ENCODE measurements around the gene GABRD.
"Not testable (repeated sequence)": the region's sequence is repeated elsewhere in the genome, so short reads cannot be mapped to it uniquely, and the experiment has no call there.

The GABRD gene, protein sequence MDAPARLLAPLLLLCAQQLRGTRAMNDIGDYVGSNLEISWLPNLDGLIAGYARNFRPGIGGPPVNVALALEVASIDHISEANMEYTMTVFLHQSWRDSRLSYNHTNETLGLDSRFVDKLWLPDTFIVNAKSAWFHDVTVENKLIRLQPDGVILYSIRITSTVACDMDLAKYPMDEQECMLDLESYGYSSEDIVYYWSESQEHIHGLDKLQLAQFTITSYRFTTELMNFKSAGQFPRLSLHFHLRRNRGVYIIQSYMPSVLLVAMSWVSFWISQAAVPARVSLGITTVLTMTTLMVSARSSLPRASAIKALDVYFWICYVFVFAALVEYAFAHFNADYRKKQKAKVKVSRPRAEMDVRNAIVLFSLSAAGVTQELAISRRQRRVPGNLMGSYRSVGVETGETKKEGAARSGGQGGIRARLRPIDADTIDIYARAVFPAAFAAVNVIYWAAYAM

DNA sequence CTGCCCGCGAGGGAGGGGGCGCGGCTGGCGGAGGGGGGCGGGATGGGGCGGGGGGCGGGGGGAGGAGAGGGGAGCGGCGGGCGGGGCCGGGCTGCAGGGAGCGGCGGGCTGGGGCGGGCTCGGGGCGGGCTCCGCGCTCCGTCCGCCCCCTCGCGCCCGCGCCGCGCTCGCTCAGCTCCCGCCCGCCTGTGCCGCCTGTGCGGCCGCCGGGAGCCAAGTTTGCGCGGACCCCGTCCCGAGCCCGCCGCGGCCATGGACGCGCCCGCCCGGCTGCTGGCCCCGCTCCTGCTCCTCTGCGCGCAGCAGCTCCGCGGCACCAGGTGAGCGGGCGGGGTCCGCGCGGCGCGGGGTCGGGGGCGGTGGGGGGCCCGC is at the start of gene GABRD:
Gene GABRD, plus strand, starts transcription at position 174 of the 372 bp plus-strand sequence. Its CDS starts 79 bp downstream, at position 253.
- in situ Hi-C loops (cut with MboI; ENCODE audit: low sequenced_read_pairs) = no loop called here

DNA sequence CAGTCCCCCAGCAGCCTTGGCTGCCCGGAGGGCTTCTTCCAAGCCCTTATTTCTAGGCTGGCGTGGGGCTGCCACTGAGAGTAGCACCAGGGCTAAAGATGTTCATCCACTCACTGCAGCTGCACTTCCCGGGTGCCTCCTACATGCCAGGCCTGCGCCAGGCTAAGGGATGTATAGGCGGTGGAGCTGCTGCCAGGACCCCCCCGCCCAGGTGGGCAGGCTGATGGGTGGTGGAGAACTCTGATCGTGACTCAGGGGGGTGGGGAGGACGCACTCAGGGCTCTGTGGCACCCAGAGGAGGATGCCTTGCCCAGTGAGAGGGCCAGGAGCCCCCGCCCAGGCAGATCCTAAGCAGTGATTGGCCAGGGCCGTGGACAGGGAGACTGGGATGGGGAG is 49.6 kb upstream of the GABRD start:
- in situ Hi-C loops (cut with MboI; ENCODE audit: low sequenced_read_pairs) = loop anchor here (10.0 kb wide), 1 partner anchor 205 kb away; no protein-coding TSS in a partner anchor

DNA sequence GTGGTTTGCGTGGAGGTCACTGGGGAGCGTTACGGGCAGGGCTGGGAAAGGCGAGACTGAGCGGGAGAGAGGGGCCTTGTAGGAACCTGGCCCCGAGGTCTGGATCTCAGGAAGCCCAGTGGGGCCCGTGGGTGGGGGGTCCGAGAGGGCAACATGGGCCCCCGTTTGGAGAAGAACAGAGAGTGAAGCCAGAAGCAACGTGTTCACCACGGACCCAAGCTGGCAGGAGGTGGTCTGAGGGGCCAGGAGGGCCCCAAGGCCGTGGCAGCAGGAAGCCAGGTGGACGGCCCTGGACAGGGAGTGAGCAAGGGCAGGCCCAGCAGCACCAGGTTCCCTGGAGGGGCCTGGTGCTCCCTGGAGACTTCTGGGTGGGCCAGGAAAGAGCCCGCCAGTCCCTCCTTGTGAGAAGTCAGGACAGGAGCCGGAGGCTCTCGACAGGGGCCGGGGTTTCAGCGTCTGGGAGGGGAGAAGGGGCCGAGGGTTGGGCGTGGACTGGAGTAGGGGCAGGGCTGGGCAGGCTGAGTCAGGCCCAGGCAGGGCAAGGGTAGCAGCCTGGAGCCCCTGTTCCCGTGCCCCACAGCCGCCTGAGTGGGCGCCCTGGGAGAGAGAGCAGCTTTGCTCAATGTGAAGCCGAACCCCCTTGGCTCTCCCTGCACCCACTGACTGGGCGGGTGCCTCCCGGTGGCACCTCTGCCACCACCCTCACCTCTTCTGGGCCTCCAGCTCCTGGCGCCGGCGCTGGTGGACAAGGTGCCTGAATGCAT is 49.0 kb upstream of the GABRD start:
- in situ Hi-C loops (cut with MboI; ENCODE audit: low sequenced_read_pairs) = loop anchor here (10.0 kb wide), 1 partner anchor 205 kb away; no protein-coding TSS in a partner anchor

DNA sequence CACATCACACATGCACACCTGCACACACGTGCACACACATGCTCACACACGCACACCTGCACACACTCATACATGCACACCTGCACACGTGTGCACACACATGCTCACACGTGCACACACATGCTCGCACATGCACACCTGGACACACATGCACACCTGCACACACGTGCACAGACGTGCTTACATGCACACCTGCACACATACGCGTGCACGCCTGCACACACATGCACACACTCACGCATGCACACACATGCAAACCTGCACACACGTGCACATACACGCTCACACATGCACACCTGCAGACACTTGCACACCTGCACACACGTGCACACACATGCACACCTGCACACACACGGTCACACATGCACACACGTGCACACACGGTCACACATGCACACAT is 48.1 kb upstream of the GABRD start:
- in situ Hi-C loops (cut with MboI; ENCODE audit: low sequenced_read_pairs) = no loop called here

DNA sequence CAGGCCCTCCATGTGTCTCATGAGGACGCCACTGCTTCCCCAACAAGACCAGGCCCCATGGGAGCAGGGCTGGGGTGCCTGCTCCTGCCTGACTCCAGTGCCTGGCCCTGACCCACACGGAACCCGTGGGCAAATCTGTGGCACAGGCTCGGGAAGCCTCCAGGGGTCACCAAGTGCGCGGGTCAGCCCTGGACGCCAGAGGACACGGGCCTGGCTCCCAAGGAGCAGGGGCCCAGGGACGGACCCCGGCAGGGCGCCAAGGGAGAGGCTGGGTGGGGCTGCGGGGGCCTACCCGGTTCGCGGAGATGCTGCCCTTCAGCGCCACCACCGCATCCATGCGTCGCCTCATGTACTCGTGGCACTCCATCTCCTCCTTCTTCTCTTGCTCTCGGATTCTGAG is 47.5 kb upstream of the GABRD start:
- in situ Hi-C loops (cut with MboI; ENCODE audit: low sequenced_read_pairs) = no loop called here

DNA sequence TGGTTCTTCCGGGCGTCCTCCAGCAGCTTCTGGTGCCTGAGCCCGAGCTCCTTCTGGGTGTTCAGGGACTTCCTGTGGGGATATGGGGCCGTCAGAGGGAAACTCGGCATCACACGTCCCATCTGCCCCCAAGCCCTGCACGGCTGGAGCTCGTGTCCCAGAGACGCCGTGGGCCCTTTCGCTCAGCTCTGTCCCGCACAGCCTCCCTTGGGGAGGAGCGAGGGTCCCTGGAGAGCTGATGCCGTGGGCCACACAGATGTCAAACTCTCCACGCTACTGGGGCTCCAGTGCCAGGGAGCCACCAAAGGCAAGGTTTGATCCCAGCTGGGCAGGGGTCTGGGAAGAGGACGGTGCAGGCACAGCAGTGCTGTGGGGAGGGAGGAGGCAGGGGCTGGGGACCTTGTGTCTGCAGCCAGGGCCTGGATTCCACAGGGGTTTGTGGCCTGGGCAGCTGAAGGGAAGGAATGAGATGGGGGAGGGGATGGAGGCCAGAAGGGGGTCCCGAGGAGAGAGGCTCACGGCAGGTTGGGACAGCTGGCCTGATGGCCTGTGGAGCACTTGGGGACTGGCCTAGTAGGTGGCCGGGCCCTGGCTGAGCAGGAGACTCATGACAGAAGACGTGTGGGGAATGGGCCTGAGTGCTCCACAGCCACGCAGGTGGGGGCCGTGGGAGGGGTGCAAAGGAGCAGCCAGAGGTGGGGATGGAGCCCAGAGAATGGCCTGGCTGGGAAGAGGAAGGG is 46.0 kb upstream of the GABRD start:
- in situ Hi-C loops (cut with MboI; ENCODE audit: low sequenced_read_pairs) = no loop called here

DNA sequence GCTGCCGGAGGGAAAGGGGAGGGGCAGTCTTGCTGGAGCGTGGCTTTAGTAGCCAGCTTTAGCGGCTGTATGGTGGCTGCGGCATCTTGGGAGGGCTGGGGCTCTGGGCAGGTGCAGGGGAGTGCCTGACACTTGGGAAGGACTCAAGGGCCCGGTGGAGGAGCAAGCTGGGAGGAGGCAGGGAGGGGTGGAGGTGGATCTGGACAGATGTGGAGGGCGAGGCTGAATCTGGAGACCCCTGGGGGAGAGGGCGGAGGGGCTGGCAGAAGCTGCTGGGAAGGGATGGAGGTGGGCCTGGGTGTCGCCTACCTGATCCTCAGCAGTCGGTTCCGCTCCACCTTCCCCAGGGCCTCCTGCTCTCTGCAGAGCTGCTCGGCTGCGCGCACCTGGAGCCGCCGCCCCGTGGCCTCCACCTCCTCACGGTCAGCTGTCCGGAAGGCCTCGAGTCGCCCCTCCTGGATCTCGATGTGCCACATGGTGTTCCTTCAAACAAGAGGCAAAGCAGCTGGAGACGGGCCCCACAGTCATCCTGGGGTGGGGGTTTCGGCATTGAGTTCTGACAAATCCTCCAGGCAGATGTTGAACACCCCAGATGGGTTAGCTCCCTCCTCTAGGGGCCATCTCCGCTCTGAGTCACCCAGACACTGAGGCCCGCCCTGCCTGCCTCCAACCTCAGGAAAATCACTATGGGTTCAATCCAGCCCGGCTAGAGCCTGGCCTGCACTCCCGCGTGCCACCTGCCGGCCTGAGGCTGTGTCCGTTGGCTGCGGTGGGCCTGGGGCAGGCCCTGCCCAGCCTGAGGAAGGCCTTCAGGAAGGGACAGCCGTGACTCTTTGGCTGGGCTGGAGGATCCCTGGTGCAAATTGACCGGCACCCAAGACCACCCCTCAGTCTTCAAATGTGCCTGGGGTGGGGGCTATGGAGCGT is 45.2 kb upstream of the GABRD start:
- in situ Hi-C loops (cut with MboI; ENCODE audit: low sequenced_read_pairs) = no loop called here

DNA sequence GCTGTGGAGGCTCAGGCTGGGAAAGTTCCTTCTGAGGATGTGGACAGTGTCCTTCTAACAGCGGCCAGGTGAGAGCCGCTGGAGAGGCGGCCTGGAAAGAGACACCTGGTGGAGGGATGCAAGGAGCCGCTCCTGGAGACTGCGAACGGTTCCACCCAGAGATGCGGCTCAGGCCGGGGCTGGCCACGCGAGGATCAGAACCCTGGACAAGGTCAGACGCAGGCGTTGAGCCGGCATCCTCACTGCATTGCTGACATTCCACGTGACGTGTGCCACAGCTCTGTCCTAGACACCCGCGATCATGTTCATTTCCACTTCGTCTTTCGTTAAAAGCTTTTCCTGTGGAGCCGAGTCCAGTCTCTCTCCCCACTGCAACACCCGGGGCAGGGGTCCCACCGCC is 44.3 kb upstream of the GABRD start:
- in situ Hi-C loops (cut with MboI; ENCODE audit: low sequenced_read_pairs) = no loop called here

DNA sequence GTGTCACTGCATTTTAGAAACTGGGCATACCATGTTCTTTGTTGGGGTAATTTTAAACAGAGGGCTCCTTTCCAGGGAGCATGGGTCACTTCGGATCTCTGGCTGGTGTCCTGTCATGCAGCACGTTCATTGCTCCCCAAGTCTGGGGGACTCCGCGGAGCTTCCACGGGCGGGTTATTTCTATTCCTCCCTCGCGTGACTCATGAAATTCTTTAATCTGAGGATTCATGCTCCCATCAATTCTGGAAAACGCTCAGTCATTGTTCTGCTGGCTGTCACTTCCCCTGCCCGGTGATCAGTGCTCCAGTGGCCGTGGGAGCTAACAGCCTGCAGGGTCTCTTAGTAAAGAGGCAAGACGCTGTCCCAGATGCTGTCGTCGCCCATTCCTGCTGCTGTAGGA is 43.6 kb upstream of the GABRD start:
- in situ Hi-C loops (cut with MboI; ENCODE audit: low sequenced_read_pairs) = no loop called here

DNA sequence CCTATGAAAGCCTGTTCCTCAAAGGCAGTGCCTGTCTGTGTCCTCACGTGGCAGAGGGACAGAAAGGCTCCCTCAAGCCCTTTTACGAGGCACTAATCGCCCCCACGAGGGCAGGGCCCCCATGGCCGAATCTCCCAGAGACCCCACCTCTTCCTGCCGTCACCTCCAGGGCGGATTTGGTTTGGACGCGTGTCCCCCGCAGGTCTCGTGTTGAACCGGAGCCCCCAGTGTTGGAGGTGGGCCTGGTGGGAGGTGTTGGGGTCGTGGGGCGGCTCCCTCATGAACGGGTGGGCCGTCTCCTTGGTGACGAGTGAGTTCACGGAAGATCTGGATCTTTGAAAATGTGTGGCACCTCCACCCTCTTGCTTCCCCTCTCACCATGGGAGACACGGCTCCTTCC is 43.1 kb upstream of the GABRD start:
- in situ Hi-C loops (cut with MboI; ENCODE audit: low sequenced_read_pairs) = no loop called here

DNA sequence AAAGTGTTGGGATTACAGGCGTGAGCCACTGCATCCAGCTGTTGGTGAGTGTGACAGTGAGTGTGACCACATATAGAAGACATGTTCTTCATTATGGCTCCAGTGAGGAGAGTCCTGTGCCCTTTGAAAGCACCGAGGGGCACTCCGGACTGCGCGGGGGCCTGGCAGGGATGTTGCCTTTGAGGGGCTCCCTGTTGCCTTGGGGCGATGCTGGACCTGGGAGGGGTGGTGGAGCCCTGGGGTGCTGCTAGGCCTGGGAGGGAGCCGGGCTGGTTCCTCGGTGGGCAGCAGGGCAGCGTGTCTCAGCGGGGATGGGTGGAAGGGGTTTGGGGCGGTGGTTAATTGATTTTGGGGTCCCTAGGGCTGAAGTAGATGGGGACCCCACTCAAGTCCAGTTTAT is 41.0 kb upstream of the GABRD start:
- in situ Hi-C loops (cut with MboI; ENCODE audit: low sequenced_read_pairs) = no loop called here

DNA sequence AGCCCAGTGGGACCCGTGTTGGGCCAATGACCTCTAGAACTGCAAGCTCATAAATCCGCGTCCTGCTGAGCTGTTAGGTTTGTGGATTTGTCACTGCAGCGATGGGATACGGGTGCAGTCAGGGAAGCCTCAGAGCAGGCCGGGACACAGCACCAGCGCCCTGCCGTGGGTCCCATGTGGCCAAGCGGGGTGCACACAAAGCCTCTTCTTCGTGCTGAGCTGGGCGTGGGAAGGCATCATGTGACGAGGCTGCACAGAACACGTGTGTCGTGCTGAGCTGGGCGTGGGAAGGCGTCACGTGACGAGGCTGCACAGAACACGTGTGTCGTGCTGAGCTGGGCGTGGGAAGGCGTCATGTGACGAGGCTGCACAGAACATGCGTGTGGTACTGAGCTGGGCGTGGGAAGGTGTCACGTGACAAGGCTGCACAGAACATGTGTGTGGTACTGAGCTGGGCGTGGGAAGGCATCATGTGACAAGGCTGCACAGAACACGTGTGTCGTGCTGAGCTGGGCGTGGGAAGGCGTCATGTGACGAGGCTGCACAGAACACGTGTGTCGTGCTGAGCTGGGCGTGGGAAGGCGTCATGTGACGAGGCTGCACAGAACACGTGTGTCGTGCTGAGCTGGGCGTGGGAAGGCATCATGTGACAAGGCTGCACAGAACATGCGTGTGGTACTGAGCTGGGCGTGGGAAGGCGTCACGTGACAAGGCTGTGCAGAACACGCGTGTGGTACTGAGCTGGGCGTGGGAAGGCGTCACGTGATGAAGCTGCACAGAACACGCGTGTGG is 40.3 kb upstream of the GABRD start:
- in situ Hi-C loops (cut with MboI; ENCODE audit: low sequenced_read_pairs) = not testable (repeated sequence)

DNA sequence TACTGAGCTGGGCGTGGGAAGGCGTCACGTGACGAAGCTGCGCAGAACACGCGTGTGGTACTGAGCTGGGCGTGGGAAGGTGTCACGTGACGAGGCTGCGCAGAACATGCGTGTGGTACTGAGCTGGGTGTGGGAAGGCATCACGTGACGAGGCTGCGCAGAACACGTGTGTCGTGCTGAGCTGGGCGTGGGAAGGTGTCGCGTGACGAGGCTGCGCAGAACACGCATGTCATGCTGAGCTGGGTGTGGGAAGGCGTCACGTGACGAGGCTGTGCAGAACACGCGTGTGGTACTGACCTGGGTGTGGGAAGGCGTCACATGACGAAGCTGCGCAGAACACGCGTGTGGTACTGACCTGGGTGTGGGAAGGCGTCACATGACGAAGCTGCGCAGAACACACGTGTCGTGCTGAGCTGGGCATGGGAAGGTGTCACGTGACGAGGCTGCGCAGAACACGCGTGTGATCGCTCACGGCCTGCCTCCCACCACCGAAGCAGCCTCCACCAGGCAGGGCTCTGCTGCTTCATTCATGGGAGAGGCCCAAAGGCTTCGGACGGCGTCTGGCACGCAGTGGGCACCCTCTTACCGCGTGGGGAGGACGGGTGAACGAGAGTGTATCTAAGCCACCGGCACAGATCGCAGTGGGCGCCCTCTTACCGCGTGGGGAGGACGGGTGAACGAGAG is 39.5 kb upstream of the GABRD start:
- in situ Hi-C loops (cut with MboI; ENCODE audit: low sequenced_read_pairs) = no loop called here

DNA sequence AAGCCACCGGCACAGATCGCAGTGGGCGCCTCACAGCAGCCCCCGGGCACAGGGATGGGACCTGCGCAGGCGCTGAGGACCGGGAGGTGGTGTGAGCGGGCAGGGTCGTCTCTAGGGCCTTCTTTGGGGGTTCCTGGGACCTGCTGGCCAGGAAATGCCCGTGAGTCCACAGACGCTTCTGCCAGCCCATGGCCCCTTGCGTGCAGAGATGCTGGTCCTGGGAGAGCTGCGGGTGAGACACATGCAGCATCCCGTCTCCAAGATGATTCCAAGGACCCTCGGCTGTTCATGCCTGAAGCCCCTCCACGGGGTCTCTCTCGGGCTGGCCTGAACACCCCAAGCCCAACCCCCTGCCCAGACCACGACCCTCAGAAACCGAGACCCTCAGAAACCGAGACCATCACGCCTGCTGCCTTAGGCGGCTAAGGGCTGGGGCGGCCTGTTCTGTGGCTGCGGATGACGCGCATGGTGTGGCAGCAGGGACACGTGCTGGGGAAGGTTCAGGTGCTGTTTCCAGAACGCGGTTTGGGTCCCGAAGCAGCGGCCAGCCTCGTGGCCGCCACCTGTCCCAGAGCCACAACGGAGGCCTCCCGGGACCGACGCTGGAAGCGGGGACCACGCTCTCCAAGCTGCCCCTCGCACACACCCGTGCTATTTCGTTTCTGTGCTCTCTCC is 38.5 kb upstream of the GABRD start:
- in situ Hi-C loops (cut with MboI; ENCODE audit: low sequenced_read_pairs) = no loop called here

DNA sequence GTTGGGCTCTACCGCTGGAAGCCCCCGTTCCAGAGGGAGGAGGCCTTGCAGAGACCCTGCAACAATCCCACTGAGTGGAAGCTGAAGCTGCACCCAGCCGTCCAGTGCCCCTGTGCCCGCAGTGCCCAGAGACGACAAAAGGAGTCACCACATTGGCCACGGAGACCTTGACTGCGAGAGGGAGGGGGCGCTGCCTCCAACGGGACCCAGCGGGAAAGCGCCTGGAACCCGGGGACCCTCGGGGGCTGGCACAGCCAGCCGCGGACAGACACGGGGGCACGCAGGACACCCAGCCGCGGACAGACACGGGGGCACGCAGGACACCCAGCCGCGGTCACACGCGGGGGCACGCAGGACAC is 38.0 kb upstream of the GABRD start:
- in situ Hi-C loops (cut with MboI; ENCODE audit: low sequenced_read_pairs) = no loop called here

DNA sequence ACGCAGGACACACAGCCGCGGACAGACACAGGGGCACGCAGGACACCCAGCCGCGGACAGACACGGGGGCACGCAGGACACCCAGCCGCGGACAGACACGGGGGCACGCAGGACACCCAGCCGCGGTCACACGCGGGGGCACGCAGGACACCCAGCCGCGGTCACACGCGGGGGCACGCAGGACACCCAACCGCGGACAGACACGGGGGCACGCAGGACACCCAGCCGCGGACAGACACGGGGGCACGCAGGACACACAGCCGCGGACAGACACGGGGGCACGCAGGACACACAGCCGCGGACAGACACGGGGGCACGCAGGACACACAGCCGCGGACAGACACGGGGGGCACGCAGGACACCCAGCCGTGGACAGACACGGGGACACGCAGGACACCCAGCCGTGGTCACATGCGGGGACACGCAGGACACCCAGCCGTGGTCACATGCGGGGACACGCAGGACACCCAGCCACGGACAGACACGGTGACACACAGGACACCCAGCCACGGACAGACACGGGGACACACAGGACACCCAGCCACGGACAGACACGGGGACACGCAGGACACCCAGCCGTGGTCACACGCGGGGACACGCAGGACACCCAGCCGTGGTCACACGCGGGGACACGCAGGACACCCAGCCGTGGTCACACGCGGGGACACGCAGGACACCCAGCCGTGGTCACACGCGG is 37.4 kb upstream of the GABRD start:
- in situ Hi-C loops (cut with MboI; ENCODE audit: low sequenced_read_pairs) = not testable (repeated sequence)

DNA sequence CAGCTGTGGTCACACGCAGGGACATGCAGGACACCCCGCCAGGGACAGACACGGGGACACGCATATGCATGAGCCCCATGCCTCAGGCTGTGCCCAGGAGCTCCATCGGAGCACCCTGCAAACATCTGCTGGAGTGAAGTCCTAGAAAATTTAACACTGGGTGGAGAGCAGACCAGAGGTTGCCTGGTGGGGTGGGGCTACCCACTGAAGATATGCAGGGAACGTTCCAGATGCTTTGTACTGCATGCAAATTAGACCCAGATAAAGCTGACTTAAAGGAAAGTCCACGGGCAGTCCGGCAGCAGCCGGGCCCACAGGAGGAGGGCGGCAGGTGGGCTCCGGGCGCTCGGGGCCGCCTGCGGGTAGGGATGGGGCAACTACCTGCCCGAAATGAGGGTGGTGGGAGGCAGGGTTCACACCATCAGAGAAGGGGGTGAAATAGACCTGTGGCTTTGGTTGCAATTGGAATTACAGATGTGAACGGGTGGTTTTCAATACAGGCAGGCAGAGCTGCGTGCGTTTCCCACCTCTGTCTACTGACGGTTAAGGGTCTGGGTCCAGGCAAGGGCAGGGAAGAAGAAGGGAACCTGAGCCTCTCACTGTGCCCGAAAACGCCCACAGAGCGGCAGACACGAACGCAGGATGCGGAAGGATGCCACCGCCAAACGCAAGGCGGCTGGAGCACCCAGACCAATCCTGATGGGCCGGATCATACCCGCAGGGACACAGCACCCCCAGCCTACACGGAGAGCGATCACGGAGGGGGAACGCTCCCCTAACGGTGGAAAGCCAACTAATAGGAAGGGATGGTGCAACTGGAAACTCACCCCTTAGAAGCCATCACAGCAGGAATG is 36.5 kb upstream of the GABRD start:
- in situ Hi-C loops (cut with MboI; ENCODE audit: low sequenced_read_pairs) = no loop called here
